CD4-positive, alpha-beta memory T cell (primary cell): ENCODE measurements around the gene IL24. TPM values are rescaled to one million over a fixed set of nuclear protein-coding genes. Genes with fewer than 3 reads are reported as not detected.

Experiments used
- CTCF ChIA-PET: fragments of 350-600 bp; sonication (Branson Sonifier 250); formaldehyde crosslinking; loops from one replicate; lab custom pipeline; 2021; ENCODE audit warnings: inconsistent platforms; ENCODE audit not compliant: partially characterized antibody; lab: Charles Lee
- POLR2A ChIA-PET: fragments of 350-600 bp; sonication (Branson Sonifier 250); formaldehyde crosslinking; loops from one replicate; lab custom pipeline; 2021; ENCODE audit not compliant: partially characterized antibody; lab: Charles Lee
- DNase-seq, 5 donors: peaks; one replicate each; pipeline versions ENCODE4 v3.0.0 to v3.0.0-alpha.2; 2020 to 2022; ENCODE audit warnings: mixed read lengths in 1 of 5
- H3K27ac ChIP-seq: one replicate; pipeline ENCODE4 v1.7.0; 2013; ENCODE audit warnings: low read depth, low read length
- H3K27me3 ChIP-seq: 2 replicates; pipeline ENCODE4 v1.7.0; 2013; ENCODE audit warnings: mild to moderate bottlenecking, low read length, moderate library complexity; ENCODE audit not compliant: insufficient read depth
- H3K36me3 ChIP-seq: 2 replicates; pipeline ENCODE4 v1.7.0; 2013; ENCODE audit warnings: mild to moderate bottlenecking, low read length, moderate library complexity; ENCODE audit not compliant: insufficient read depth
- H3K4me1 ChIP-seq: 2 replicates; pipeline ENCODE4 v1.7.0; 2013; ENCODE audit warnings: mild to moderate bottlenecking, low read length, moderate library complexity; ENCODE audit not compliant: insufficient read depth
- H3K4me3 ChIP-seq, 2 donors: one replicate each; pipeline ENCODE4 v1.7.0; 2013; ENCODE audit warnings: low read length in 2 of 2, mild to moderate bottlenecking in 1 of 2
- H3K9me3 ChIP-seq, 2 donors: one replicate each; pipeline ENCODE4 v1.7.0; 2013; ENCODE audit warnings: low read length in 2 of 2, control low read depth in 1 of 2; ENCODE audit not compliant: control insufficient read depth in 1 of 2
- H3K27ac Mint-ChIP-seq, 7 donors: one replicate each; pipeline ENCODE4 v1.8.0; 2020 to 2021; ENCODE audit warnings: mixed read lengths in 7 of 7, mild to moderate bottlenecking in 6 of 7, inconsistent platforms in 3 of 7, moderate library complexity in 3 of 7
- H3K27me3 Mint-ChIP-seq, 2 donors: one replicate each; pipeline ENCODE4 v1.8.0; 2020 to 2021; ENCODE audit warnings: mixed read lengths in 2 of 2
- H3K36me3 Mint-ChIP-seq, 2 donors: one replicate each; pipeline ENCODE4 v1.8.0; 2020 to 2021; ENCODE audit warnings: mixed read lengths in 2 of 2, inconsistent platforms in 1 of 2, mild to moderate bottlenecking in 1 of 2
- H3K4me1 Mint-ChIP-seq, 4 donors: one replicate each; pipeline ENCODE4 v1.8.0; 2020 to 2021; ENCODE audit warnings: mixed read lengths in 4 of 4, mild to moderate bottlenecking in 1 of 4
- H3K4me3 Mint-ChIP-seq, 8 donors: one replicate each; pipeline ENCODE4 v1.8.0; 2020 to 2021; ENCODE audit warnings: mixed read lengths in 8 of 8, mild to moderate bottlenecking in 7 of 8, moderate library complexity in 6 of 8, inconsistent platforms in 3 of 8
- H3K9me3 Mint-ChIP-seq, 8 donors: one replicate each; pipeline ENCODE4 v1.8.0; 2020 to 2021; ENCODE audit warnings: mixed read lengths in 8 of 8, mild to moderate bottlenecking in 5 of 8, inconsistent platforms in 3 of 8, moderate library complexity in 1 of 8
- intact Hi-C: fragments of 100-400 bp; cut with micrococcal nuclease; formaldehyde crosslinking; loops from one replicate; pipeline ENCODE4 v1.15.1; 2023
- polyA plus RNA-seq, 2 donors: library from polyadenylated mRNA; unstranded; fragments of 300-500 nt; fragmentation: Illumina TruSeq; gene quantifications; one replicate each; pipeline ENCODE4 v1.2.3, GENCODE V29; 2021
- total RNA-seq, 2 experiments: library from RNA; stranded (reverse); gene quantifications; one replicate each; pipeline ENCODE4 v1.2.3, GENCODE V29; 2021

Gene IL24
- total and polyA plus RNA-seq, 4 experiments from 2014 or later: 20.3 to 29.6 TPM; not detected in 2

DNA sequence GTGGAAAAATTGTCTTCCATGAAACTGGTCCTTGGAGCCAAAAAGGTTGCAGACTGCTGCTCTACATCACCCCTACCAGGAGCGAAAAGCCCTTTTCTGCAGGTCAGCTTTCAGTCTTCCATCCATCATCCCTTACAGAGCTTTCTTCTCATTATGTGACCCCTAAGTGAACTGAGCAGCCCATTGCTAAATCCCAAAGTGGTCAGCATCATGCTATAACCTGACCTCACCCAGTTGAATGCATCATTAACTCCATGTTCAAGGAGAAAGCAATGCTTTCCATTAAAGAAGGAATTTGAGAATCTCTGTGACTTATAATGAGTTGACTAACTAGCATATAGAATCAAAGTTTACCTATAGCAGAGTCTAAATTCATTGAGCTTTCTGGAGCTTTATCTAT, 10.4 kb upstream of the IL24 start:
- peaks cover 5 to 6% of the 10 kb centered on the region in 2 donors for H3K27me3 Mint-ChIP-seq
- Histone ChIP-seq H3K4me3 (no peak overlapping the region), H3K36me3 (no peaks in the 10 kb centered on the region), H3K9me3 (no peaks in the 10 kb centered on the region), H3K27ac (no peak overlapping the region), H3K27me3 (no peaks in the 10 kb centered on the region), H3K4me1 (peaks cover 16% of the 10 kb centered on the region)
- ChIA-PET POLR2A (interaction anchor here (1.2 kb wide), 1 partner anchor 20 kb away, joined by 3 read pairs; no protein-coding TSS in a partner anchor), CTCF (interaction anchor here (0.9 to 3.3 kb wide), 4 partner anchors 15 to 172 kb away, joined by 3 to 11 read pairs (median 4); partner anchors contain the start of gene IL20)
- H3K4me1 Mint-ChIP-seq: peaks cover 13 to 33% (median 20%) of the 10 kb centered on the region in 4 donors
- no peak overlapping the region for H3K4me3 Mint-ChIP-seq
- DNase-seq: no peak
- H3K9me3 Mint-ChIP-seq: no peaks in the 10 kb centered on the region
- peak overlapping the region in 1 of 7 donors; percentile 33 for H3K27ac Mint-ChIP-seq
- intact Hi-C loops: no loop called here
- no peaks in the 10 kb centered on the region for H3K36me3 Mint-ChIP-seq

DNA sequence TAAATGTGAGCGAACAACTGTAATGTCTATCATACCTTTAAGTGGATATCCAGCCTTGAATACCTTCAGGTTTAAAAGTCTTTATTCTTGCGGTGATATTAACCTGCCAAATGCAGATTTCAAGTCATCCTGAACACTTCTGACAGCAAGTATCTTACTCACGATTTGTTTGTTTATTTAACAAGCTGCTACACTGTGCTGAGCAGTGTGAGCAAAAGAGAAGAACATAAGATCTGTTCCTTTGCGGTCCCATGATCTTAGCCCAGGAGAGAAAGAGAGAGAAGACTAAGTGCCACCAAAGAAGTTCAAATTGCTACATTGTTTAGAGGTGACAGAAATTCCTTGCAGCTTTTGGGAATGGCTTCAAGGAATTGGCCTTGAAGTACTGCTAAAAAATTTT, 9.5 kb upstream of the IL24 start:
- DNase-seq: no peak
- H3K9me3 Mint-ChIP-seq: no peaks in the 10 kb centered on the region
- POLR2A ChIA-PET: interaction anchor here (1.0 to 1.2 kb wide), 2 partner anchors 19 to 31 kb away, joined by 3 read pairs; no protein-coding TSS in a partner anchor

DNA sequence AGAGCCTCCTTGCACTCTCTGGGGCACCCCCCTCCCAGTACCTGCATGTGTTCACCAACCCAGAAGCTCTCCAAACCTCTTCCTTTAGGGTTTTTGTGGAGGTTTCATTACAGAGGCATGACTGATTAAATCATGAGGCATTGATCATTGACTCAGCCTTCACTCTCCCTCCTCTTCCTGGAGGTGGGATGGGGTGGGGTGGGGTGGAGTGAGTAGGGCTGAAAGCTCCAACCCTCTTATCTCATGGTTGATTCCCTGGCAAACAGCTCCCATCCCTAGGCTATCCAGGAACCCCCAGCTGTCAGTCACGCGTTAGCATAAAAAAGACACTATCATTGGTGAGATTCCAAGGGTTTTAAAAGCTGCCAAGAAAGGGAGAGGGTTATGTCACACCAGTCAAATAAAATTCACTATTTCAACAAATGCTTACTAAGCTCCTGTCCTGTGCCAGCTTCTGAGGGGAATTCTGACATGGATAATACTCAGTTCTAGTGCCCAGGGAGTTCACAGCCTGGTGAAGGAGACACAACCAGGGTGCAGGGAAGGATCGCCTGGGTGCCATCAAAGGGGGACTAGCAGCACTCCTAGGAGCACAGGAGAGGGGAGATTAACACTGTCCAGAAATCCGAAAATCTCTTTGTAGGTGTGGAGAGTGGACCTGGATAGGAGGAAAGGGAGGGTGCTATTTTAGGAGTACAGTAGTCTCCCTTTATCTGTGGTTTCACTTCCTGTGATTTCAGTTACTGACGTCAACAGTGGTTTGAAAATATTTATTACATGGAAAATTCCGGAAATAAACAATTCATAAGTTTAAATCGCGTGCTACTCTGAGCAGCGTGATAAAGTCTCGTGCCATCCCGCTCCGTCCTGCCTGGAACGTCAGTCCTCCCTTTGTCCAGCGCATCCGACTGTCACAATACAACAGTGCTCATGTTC, 6.8 kb upstream of the IL24 start:
- ChIA-PET POLR2A (interaction anchor here (0.9 to 1.2 kb wide), 3 partner anchors 19 to 35 kb away, joined by 3 to 4 read pairs (median 3); no protein-coding TSS in a partner anchor), CTCF (interaction anchor here (1.0 to 2.4 kb wide), 4 partner anchors 9 to 92 kb away, joined by 3 to 8 read pairs (median 4); no protein-coding TSS in a partner anchor)
- peaks cover 13 to 35% (median 22%) of the 10 kb centered on the region in 4 donors for H3K4me1 Mint-ChIP-seq
- H3K4me3 Mint-ChIP-seq: peak overlapping the region in 6 of 8 donors; percentile 22 to 77 (median 69)
- peaks cover 0 to 8% of the 10 kb centered on the region in 2 donors for H3K36me3 Mint-ChIP-seq
- peak overlapping the region in 6 of 7 donors; percentile 11 to 85 (median 52) for H3K27ac Mint-ChIP-seq
- Histone ChIP-seq H3K4me1 (peaks cover 16% of the 10 kb centered on the region), H3K4me3 (no peak overlapping the region), H3K27me3 (no peaks in the 10 kb centered on the region), H3K9me3 (no peaks in the 10 kb centered on the region), H3K27ac (no peak overlapping the region), H3K36me3 (no peaks in the 10 kb centered on the region)
- H3K27me3 Mint-ChIP-seq: peaks cover 5 to 6% of the 10 kb centered on the region in 2 donors
- intact Hi-C loops: no loop called here
- DNase-seq: peak in 3 of 5 donors; percentile 20 to 32 (median 30)
- H3K9me3 Mint-ChIP-seq: peaks cover 0 to under 1% (median 0%) of the 10 kb centered on the region in 8 donors

More for the DNA sequence above, 9.5 kb upstream of the IL24 start:
- Histone ChIP-seq H3K27ac (no peak overlapping the region), H3K4me1 (peaks cover 16% of the 10 kb centered on the region), H3K36me3 (no peaks in the 10 kb centered on the region), H3K9me3 (no peaks in the 10 kb centered on the region), H3K4me3 (no peak overlapping the region), H3K27me3 (no peaks in the 10 kb centered on the region)
- Mint-ChIP-seq H3K27me3 (peaks cover 5% of the 10 kb centered on the region in 2 donors), H3K4me1 (peaks cover 13 to 35% (median 21%) of the 10 kb centered on the region in 4 donors), H3K36me3 (no peaks in the 10 kb centered on the region), H3K27ac (no peak overlapping the region), H3K4me3 (no peak overlapping the region)
- intact Hi-C loops: no loop called here
- CTCF ChIA-PET: interaction anchor here (0.6 to 3.3 kb wide), 5 partner anchors 23 to 79 kb away, joined by 3 to 11 read pairs (median 4); partner anchors contain the start of gene IL20

- H3K4me3 Mint-ChIP-seq: peak overlapping the region in 2 of 8 donors; percentile 73 to 77
- peaks cover 0 to 2% (median 0%) of the 10 kb centered on the region in 8 donors for H3K9me3 Mint-ChIP-seq
- Histone ChIP-seq H3K4me1 (peaks cover 16% of the 10 kb centered on the region), H3K4me3 (no peak overlapping the region), H3K9me3 (no peaks in the 10 kb centered on the region), H3K27me3 (no peaks in the 10 kb centered on the region), H3K27ac (no peak overlapping the region), H3K36me3 (no peaks in the 10 kb centered on the region)
- CTCF ChIA-PET: interaction anchor here (1.5 to 2.4 kb wide), 2 partner anchors 20 to 43 kb away, joined by 3 to 8 read pairs; no protein-coding TSS in a partner anchor
- H3K27me3 Mint-ChIP-seq: peaks cover 2 to 6% of the 10 kb centered on the region in 2 donors
- no peak for DNase-seq
- peak overlapping the region in 1 of 7 donors; percentile 11 for H3K27ac Mint-ChIP-seq
- POLR2A ChIA-PET: interaction anchor here (0.6 to 1.0 kb wide), 3 partner anchors 14 to 63 kb away, joined by 3 to 4 read pairs (median 3); no protein-coding TSS in a partner anchor
- peaks cover 0 to 10% of the 10 kb centered on the region in 2 donors for H3K36me3 Mint-ChIP-seq
- peaks cover 13 to 35% (median 22%) of the 10 kb centered on the region in 4 donors for H3K4me1 Mint-ChIP-seq
- intact Hi-C loops: no loop called here
These were observed 5.8 kb upstream of the IL24 start for GRCh38 chr1:206891412-206891811.

DNA sequence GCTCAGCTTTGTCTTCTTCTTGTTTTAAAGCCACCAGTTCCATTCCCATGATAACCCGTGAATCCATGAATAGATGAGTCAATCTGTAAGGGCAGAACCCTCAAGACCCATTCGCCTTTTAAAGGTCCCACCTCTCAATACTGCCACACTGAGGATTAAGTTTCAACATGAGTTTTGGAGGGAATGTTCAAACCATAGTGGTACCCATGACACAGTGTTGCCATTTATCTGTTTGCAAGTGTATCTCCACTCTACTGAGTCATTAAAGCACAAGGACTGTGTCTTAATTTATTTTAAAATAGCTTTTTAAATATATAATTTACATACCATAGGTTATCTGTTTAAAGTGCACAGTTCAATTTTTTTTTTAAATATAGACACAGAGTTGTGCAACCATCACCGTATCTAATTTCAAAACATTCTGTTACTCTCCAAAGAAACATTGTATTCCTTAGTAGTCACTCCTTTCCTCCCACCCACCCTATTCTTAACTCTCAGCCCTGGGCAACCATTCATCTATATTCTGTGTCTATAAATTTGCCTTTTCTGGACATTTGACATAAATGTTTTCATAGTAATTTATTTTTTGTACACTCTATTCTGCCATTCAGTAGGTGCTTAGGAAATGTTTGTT, 4.8 kb upstream of the IL24 start:
- H3K4me1 Mint-ChIP-seq: peaks cover 13 to 35% (median 24%) of the 10 kb centered on the region in 4 donors
- no peaks in the 10 kb centered on the region for H3K9me3 ChIP-seq
- DNase-seq: no peak
- no peak overlapping the region for H3K27ac Mint-ChIP-seq
- intact Hi-C loops: no loop called here
- H3K36me3 Mint-ChIP-seq: peaks cover 0 to 10% of the 10 kb centered on the region in 2 donors
- no peak overlapping the region for H3K4me3 Mint-ChIP-seq
- no peak overlapping the region for H3K27ac ChIP-seq
- CTCF ChIA-PET: interaction anchor here (0.8 to 1.5 kb wide), 2 partner anchors 20 to 42 kb away, joined by 3 to 6 read pairs; no protein-coding TSS in a partner anchor
- H3K4me1 ChIP-seq: peaks cover 16% of the 10 kb centered on the region
- POLR2A ChIA-PET: interaction anchor here (1.0 to 1.4 kb wide), 3 partner anchors 9 to 28 kb away, joined by 3 to 4 read pairs (median 4); no protein-coding TSS in a partner anchor
- no peak overlapping the region for H3K4me3 ChIP-seq
- H3K27me3 ChIP-seq: no peaks in the 10 kb centered on the region
- H3K9me3 Mint-ChIP-seq: peaks cover 0 to 2% (median 0%) of the 10 kb centered on the region in 8 donors
- H3K36me3 ChIP-seq: no peaks in the 10 kb centered on the region
- peaks cover 2 to 6% of the 10 kb centered on the region in 2 donors for H3K27me3 Mint-ChIP-seq

- ChIA-PET CTCF (interaction anchor here (0.8 kb wide), 1 partner anchor 19 kb away, joined by 6 read pairs; no protein-coding TSS in a partner anchor), POLR2A (interaction anchor here (0.9 to 1.4 kb wide), 3 partner anchors 10 to 27 kb away, joined by 3 to 4 read pairs (median 4); no protein-coding TSS in a partner anchor)
- Mint-ChIP-seq H3K9me3 (peaks cover 0 to 2% (median 0%) of the 10 kb centered on the region in 8 donors), H3K36me3 (peaks cover 0 to 10% of the 10 kb centered on the region in 2 donors), H3K27me3 (peaks cover 0 to 4% of the 10 kb centered on the region in 2 donors), H3K4me1 (peaks cover 11 to 32% (median 22%) of the 10 kb centered on the region in 4 donors), H3K4me3 (no peak overlapping the region), H3K27ac (peak overlapping the region in 1 of 7 donors; percentile 59)
- Histone ChIP-seq H3K36me3 (no peaks in the 10 kb centered on the region), H3K4me1 (peaks cover 16% of the 10 kb centered on the region), H3K27me3 (no peaks in the 10 kb centered on the region), H3K9me3 (no peaks in the 10 kb centered on the region), H3K4me3 (no peak overlapping the region), H3K27ac (no peak overlapping the region)
- no peak for DNase-seq
- intact Hi-C loops: no loop called here
These were observed 3.9 kb upstream of the IL24 start for GRCh38 chr1:206893380-206893779.
